Measurements from ENCODE around the gene FAM168A. TPM values are rescaled to one million over a fixed set of nuclear protein-coding genes. Genes with fewer than 3 reads are reported as not detected.
A peak's percentile ranks its signal among the peaks of the same experiment; 100 is the strongest.

The FAM168A gene
- total and polyA plus RNA-seq, 9 of the 15 experiments (the other 6 are each of a cell fraction or from before 2014, with no cell fraction given), result 0.44 to 7.2 (median 2.9) TPM

DNA sequence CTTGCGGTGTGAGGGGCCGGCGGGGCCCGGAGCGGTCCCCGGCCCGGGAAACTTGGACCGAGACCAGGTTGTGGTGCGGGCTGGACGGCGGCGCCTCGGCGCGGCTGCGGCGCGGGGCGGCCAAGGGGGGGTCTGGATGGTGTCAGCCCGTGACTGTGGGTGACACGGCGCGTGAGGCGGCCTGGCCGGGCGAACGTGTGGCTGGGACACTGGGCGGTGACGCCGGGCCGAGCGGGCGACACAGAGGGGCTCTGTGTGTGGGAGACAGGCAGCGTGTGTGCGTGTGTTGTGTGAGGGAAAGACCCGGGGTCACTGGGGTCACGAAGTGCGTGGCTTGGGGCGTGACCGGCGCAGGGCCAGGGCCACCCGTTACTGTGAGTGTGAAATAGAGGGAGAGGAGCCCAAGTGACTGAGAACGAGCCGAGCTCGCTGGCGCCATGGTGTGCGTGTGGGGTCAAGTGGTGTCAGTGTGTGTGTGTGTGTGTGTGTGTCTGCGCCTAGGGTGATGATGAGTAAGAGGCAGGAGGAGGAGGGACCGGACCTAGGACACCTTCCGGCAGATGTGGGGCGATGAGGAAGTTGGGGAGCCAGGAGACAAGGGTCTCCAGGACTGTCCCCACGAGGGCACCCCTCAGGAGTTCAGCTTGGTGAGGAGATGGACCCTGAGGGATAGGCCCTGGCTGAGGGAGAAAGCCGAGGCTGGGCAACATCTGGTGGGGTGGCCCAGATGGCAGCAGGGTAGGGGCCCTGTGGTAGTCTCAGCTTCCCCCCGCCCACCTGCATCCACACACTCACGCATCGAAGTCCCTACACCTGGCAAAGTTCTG, 220.9 kb downstream of the FAM168A start (continued):
- TF ChIP-seq, protein P1, sequence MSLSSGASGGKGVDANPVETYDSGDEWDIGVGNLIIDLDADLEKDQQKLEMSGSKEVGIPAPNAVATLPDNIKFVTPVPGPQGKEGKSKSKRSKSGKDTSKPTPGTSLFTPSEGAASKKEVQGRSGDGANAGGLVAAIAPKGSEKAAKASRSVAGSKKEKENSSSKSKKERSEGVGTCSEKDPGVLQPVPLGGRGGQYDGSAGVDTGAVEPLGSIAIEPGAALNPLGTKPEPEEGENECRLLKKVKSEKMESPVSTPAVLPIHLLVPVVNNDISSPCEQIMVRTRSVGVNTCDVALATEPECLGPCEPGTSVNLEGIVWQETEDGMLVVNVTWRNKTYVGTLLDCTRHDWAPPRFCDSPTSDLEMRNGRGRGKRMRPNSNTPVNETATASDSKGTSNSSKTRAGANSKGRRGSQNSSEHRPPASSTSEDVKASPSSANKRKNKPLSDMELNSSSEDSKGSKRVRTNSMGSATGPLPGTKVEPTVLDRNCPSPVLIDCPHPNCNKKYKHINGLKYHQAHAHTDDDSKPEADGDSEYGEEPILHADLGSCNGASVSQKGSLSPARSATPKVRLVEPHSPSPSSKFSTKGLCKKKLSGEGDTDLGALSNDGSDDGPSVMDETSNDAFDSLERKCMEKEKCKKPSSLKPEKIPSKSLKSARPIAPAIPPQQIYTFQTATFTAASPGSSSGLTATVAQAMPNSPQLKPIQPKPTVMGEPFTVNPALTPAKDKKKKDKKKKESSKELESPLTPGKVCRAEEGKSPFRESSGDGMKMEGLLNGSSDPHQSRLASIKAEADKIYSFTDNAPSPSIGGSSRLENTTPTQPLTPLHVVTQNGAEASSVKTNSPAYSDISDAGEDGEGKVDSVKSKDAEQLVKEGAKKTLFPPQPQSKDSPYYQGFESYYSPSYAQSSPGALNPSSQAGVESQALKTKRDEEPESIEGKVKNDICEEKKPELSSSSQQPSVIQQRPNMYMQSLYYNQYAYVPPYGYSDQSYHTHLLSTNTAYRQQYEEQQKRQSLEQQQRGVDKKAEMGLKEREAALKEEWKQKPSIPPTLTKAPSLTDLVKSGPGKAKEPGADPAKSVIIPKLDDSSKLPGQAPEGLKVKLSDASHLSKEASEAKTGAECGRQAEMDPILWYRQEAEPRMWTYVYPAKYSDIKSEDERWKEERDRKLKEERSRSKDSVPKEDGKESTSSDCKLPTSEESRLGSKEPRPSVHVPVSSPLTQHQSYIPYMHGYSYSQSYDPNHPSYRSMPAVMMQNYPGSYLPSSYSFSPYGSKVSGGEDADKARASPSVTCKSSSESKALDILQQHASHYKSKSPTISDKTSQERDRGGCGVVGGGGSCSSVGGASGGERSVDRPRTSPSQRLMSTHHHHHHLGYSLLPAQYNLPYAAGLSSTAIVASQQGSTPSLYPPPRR (CRISPR knock-in tag; IDR thresholded peaks at IDR 0.05; ENCODE audit: borderline replicate concordance), result 0 out of 2 replicates have a peak, but pooled peaks have one; percentile 72
- TF ChIP-seq GTF2E2 (tag; IDR thresholded peaks at IDR 0.05), result 0 out of 2 replicates have a peak, but pooled peaks have one; percentile 63
- TF ChIP-seq TARDBP (IDR thresholded peaks at IDR 0.05), result no peak
- TF ChIP-seq, protein P2, sequence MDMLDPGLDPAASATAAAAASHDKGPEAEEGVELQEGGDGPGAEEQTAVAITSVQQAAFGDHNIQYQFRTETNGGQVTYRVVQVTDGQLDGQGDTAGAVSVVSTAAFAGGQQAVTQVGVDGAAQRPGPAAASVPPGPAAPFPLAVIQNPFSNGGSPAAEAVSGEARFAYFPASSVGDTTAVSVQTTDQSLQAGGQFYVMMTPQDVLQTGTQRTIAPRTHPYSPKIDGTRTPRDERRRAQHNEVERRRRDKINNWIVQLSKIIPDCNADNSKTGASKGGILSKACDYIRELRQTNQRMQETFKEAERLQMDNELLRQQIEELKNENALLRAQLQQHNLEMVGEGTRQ (CRISPR knock-in tag; IDR thresholded peaks at IDR 0.05), result no peak
- TF ChIP-seq POLR2H (tag; IDR thresholded peaks at IDR 0.05; ENCODE audit: low read depth), result no peak
- no peak for TF ChIP-seq ZSCAN29 (IDR thresholded peaks at IDR 0.05)
- TF ChIP-seq, protein P3, sequence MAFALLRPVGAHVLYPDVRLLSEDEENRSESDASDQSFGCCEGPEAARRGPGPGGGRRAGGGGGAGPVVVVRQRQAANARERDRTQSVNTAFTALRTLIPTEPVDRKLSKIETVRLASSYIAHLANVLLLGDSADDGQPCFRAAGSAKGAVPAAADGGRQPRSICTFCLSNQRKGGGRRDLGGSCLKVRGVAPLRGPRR (CRISPR knock-in tag; IDR thresholded peaks at IDR 0.05), result no peak
- TF ChIP-seq CEBPB (tag; IDR thresholded peaks at IDR 0.05), result no peak
- TF ChIP-seq FOSL1 (tag; conservative IDR thresholded peaks at IDR 0.05), result peak; percentile 82
- TF ChIP-seq FOXJ3 (CRISPR knock-in tag; IDR thresholded peaks at IDR 0.05), result no peak
- TF ChIP-seq NR4A1 (CRISPR knock-in tag; IDR thresholded peaks at IDR 0.05), result no peak
- TF ChIP-seq NR4A1 (tag; IDR thresholded peaks at IDR 0.05), result no peak
- TF ChIP-seq HDAC8 (tag; IDR thresholded peaks at IDR 0.05), result no peak
- TF ChIP-seq PTTG1 (tag; IDR thresholded peaks at IDR 0.05; ENCODE audit: low read depth), result no peak
- TF ChIP-seq HDGF (IDR thresholded peaks at IDR 0.05), result peak; percentile 90; the same call in 1 of the 2 replicates
- TF ChIP-seq FOS (IDR thresholded peaks at IDR 0.05; ENCODE audit: extremely low read depth, insufficient read length), result no peak
- TF ChIP-seq ZNF324 (CRISPR knock-in tag; IDR thresholded peaks at IDR 0.05), result no peak
- TF ChIP-seq ELF4 (CRISPR knock-in tag; IDR thresholded peaks at IDR 0.05), result peak; percentile 87
- TF ChIP-seq, protein P4, sequence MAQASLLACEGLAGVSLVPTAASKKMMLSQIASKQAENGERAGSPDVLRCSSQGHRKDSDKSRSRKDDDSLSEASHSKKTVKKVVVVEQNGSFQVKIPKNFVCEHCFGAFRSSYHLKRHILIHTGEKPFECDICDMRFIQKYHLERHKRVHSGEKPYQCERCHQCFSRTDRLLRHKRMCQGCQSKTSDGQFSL (CRISPR knock-in tag; IDR thresholded peaks at IDR 0.05), result peak; percentile 52
- TF ChIP-seq, protein P4 (tag; IDR thresholded peaks at IDR 0.05), result 0 out of 4 replicates have a peak, but pooled peaks of 1 of the 2 experiments have one; percentile 74
- peak; percentile 58 for TF ChIP-seq CBFA2T3 (IDR thresholded peaks at IDR 0.05)
- no peak for TF ChIP-seq ZNF77 (CRISPR knock-in tag; IDR thresholded peaks at IDR 0.05)
- TF ChIP-seq YBX1 (IDR thresholded peaks at IDR 0.05), result no peak
- no peak for TF ChIP-seq U2AF2 (optimal IDR thresholded peaks at IDR 0.05; ENCODE audit: low read depth, low read length)
